BJ (cell line): ENCODE measurements around the gene IL15RA. TPM values are rescaled to one million over a fixed set of nuclear protein-coding genes. Genes with fewer than 3 reads are reported as not detected.

Experiments
- CTCF ChIA-PET: fragments of 350-600 bp; formaldehyde crosslinking; extraction: SDS; loops from one replicate; lab custom pipeline; 2021; ENCODE audit warnings: antibody characterized with exemption, inconsistent platforms; lab: Yijun Ruan, JAX
- POLR2A ChIA-PET: fragments of 300-600 bp; sonication (Branson Sonifier 250); formaldehyde crosslinking; extraction: SDS; loops from one replicate; lab custom pipeline; 2021; ENCODE audit warnings: antibody characterized with exemption; lab: Charles Lee
- DNase-seq: peaks from one replicate; pipeline ENCODE4 v3.0.0-alpha.2; 2011; ENCODE audit warnings: low read depth
- H3K27me3 ChIP-seq: 2 replicates; pipeline ENCODE4 v1.6.0; 2011; ENCODE audit warnings: low read length; ENCODE audit not compliant: control insufficient read depth, insufficient read depth
- H3K36me3 ChIP-seq: 2 replicates; pipeline ENCODE4 v1.5.1; 2011; ENCODE audit warnings: low read length; ENCODE audit not compliant: control insufficient read depth, insufficient read depth
- H3K4me3 ChIP-seq: 2 replicates; pipeline ENCODE4 v1.5.1; 2011; ENCODE audit warnings: low read depth, mild to moderate bottlenecking, control low read depth, low read length
- polyA plus RNA-seq: library from polyadenylated mRNA; depleted of rRNA; stranded (reverse); fragments of >200 nt; gene quantifications from 2 replicates; pipeline ENCODE4 v1.2.3, GENCODE V29; 2011
- TF ChIP-seq, protein P1 (sequence below): IDR thresholded peaks from 2 replicates; pipeline ENCODE4 v1.5.1; 2011; ENCODE audit warnings: low read depth, mild to moderate bottlenecking, control low read depth, inconsistent platforms, low read length, moderate library complexity; ENCODE audit not compliant: insufficient read depth

The IL15RA gene
- polyA plus RNA-seq, 1 experiment, result 7.5 TPM

DNA sequence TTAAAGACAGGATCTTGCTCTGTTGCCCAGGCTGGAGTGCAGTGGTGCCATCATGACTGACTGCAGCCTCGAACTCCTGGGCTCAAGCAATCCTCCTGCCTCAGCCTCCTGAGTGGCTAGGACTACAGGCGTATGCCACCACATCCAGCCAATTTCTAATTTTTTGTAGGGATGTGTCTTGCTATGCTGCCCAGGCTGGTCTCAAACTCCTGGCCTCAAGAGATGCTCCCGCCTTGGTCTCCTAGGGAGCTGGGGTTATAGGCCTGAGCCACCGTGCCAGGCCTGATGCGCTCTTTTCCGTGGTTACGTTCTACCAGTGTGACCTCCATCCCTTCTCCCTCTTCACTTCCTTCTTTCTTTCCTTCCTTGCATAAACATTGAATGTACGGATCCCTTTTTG lies 34.2 kb upstream of the IL15RA start:
- TF ChIP-seq, protein P1, sequence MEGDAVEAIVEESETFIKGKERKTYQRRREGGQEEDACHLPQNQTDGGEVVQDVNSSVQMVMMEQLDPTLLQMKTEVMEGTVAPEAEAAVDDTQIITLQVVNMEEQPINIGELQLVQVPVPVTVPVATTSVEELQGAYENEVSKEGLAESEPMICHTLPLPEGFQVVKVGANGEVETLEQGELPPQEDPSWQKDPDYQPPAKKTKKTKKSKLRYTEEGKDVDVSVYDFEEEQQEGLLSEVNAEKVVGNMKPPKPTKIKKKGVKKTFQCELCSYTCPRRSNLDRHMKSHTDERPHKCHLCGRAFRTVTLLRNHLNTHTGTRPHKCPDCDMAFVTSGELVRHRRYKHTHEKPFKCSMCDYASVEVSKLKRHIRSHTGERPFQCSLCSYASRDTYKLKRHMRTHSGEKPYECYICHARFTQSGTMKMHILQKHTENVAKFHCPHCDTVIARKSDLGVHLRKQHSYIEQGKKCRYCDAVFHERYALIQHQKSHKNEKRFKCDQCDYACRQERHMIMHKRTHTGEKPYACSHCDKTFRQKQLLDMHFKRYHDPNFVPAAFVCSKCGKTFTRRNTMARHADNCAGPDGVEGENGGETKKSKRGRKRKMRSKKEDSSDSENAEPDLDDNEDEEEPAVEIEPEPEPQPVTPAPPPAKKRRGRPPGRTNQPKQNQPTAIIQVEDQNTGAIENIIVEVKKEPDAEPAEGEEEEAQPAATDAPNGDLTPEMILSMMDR, result no peak
- Histone ChIP-seq H3K27me3 (no peaks in the 10 kb centered on the region; the same call in 1 of the 2 replicates), H3K36me3 (no peaks in the 10 kb centered on the region), H3K4me3 (no peak overlapping the region)
- DNase-seq, result no peak
- ChIA-PET CTCF (interaction anchor here (1.3 kb wide), 1 partner anchor 12 kb away, joined by 3 read pairs; no protein-coding TSS in a partner anchor), POLR2A (no interaction called here)

DNA sequence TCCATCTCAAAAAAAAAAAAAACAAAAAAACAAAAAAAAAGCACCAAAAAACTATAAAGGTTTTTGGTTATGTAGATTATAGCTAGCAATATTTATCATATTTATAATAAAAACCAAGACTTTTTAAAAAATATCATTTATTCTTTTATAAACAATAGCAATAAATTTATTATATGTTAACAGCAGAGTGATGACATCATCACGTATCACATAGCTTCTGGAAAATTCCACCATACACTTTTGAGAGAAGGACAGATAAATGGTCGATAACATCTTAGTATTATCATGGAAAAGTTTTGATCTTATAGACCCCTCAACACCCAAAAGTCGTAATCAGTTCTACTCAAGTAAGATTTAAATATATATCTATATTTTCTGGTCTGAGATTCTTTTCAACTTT lies 33.2 kb upstream of the IL15RA start:
- TF ChIP-seq, protein P1, result no peak
- DNase-seq, result no peak
- Histone ChIP-seq H3K36me3 (no peaks in the 10 kb centered on the region), H3K4me3 (no peak overlapping the region), H3K27me3 (peaks cover 3% of the 10 kb centered on the region; the same call in 1 of the 2 replicates)
- POLR2A ChIA-PET, result no interaction called here
- CTCF ChIA-PET, result interaction anchor here (1.3 to 1.4 kb wide), 2 partner anchors 11 to 13 kb away, joined by 3 read pairs; no protein-coding TSS in a partner anchor

DNA sequence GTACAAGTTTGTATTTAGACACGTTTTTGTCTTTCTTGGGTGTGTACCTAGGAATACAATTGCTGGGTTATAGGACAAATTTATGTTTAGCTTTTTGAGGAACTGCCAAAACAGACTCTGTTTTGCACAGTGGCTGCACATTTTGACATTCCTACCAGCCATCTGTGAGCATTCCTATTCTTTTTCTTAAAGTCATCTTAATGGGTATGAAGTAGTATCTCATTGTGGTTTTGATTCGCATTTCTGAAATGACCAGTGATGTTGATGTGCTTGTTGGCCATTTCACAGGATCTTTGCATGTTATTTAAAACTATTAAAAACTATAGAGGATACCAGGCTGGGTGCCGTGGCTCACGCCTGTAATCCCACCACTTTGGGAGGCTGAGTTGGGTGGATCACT lies 32.6 kb upstream of the IL15RA start:
- POLR2A ChIA-PET, result no interaction called here
- TF ChIP-seq, protein P1, result no peak
- H3K36me3 ChIP-seq, result no peaks in the 10 kb centered on the region
- no peak overlapping the region for H3K4me3 ChIP-seq
- no peak for DNase-seq
- H3K27me3 ChIP-seq, result peaks cover 3% of the 10 kb centered on the region; the same call in 1 of the 2 replicates
- CTCF ChIA-PET, result interaction anchor here (1.0 to 1.4 kb wide), 2 partner anchors 13 to 408 kb away, joined by 3 read pairs; no protein-coding TSS in a partner anchor

DNA sequence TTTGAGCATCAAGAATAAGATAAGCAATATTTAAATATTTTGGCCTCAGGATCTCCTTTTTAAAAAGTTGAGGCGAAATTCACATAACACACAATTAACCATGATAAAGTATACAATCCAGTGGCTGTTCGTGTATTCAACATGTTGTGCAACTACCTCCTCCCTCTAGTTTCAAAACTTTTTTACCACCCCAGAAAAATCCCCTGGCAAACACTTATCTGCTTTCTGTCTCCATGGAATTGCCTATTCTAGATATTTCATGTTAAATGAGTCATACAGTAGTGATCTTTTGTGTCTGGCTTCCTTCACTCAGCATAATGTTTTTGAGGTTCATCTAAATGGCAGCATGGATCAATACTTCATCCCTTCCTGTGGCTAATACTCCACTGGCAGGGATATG lies 31.8 kb upstream of the IL15RA start:
- TF ChIP-seq, protein P1, result no peak
- DNase-seq, result no peak
- H3K27me3 ChIP-seq, result peaks cover 3% of the 10 kb centered on the region; the same call in 1 of the 2 replicates
- H3K36me3 ChIP-seq, result no peaks in the 10 kb centered on the region
- ChIA-PET POLR2A (no interaction called here), CTCF (interaction anchor here (1.0 kb wide), 1 partner anchor 409 kb away, joined by 3 read pairs; no protein-coding TSS in a partner anchor)
- no peak overlapping the region for H3K4me3 ChIP-seq

DNA sequence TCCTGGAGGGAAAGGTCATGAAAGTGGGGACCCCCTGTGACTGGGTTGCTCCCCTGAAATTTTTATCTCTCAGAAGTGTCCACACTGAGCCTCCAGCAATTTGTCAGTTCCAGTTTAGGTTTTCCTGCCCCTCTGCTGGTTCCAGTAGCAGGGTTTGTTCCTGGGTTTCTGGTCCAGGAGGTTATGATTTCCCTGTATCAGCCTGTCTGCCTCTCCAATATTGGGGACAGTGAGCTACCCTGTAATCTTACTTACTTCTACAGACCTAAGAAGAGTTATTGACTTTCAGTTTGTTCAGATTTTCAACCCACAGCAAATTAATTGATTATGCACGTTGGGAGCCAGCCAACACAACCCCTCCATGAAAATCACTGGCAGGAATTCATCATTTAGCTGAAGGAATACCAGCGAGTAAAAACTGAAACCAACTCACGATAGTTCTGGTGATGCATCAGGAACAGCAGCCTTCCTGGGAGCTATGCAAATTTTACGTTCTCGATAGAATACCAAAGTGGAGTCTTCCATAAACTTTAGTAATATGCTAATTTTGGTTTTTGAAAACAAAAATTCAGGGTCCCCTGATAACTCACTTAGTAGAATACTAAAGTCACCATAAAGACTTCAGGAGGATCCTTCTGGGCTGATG lies 31.3 kb upstream of the IL15RA start:
- CTCF ChIA-PET, result no interaction called here
- Histone ChIP-seq H3K4me3 (no peak overlapping the region), H3K27me3 (peaks cover 3% of the 10 kb centered on the region; the same call in 1 of the 2 replicates), H3K36me3 (no peaks in the 10 kb centered on the region)
- DNase-seq, result no peak
- TF ChIP-seq, protein P1, result no peak
- POLR2A ChIA-PET, result no interaction called here
